Endothelial cell of umbilical vein (primary cell): ENCODE measurements around the gene PGF. TPM values are rescaled to one million over a fixed set of nuclear protein-coding genes. Genes with fewer than 3 reads are reported as not detected.

Experiments
- BruUV-seq: library from RNA; stranded (reverse); fragments of 400-500 nt; replicated peaks from 2 replicates; lab custom pipeline; 2021; lab: Mats Ljungman, UMichigan
- CTCF ChIA-PET: fragments of 300-600, 350-600 bp; sonication (Branson Sonifier 250); formaldehyde crosslinking; loops from one replicate; lab custom pipeline; 2021; ENCODE audit warnings: antibody characterized with exemption, inconsistent platforms; lab: Charles Lee
- POLR2A ChIA-PET: fragments of 300-600, 350-600 bp; sonication (Branson Sonifier 250); formaldehyde crosslinking; loops from one replicate; lab custom pipeline; 2021; ENCODE audit warnings: antibody characterized with exemption, inconsistent platforms; lab: Charles Lee
- DNase-seq: peaks from one replicate; pipeline ENCODE4 v3.0.0-alpha.2; 2011; ENCODE audit warnings: low read depth, low spot score
- FAIRE-seq: peaks from 2 replicates; lab custom pipeline; 2011; peaks lifted over from hg19 to GRCh38; lab: Jason Lieb, UNC
- H2AFZ ChIP-seq: 2 replicates; pipeline ENCODE4 v1.6.0; 2012; ENCODE audit warnings: low read depth, low read length, control low read depth, inconsistent platforms
- H3K27ac ChIP-seq: 2 replicates; pipeline ENCODE4 v1.5.1; 2011; ENCODE audit warnings: low read depth, mild to moderate bottlenecking, control low read depth, low read length, moderate library complexity; ENCODE audit not compliant: insufficient read depth
- H3K27me3 ChIP-seq, 2 experiments: 2 replicates each; pipeline versions ENCODE4 v1.6.0 to v1.6.1; 2011; ENCODE audit warnings: low read length in 2 of 2, mixed read lengths in 1 of 2; ENCODE audit not compliant: control insufficient read depth in 2 of 2, insufficient read depth in 2 of 2
- H3K36me3 ChIP-seq, 2 experiments: 2 replicates in 1 of 2; 3 replicates in 1 of 2; pipeline ENCODE4 v1.5.1; 2011; ENCODE audit warnings: low read length in 2 of 2, mild to moderate bottlenecking in 1 of 2, moderate library complexity in 1 of 2; ENCODE audit not compliant: control insufficient read depth in 2 of 2, insufficient read depth in 2 of 2; ENCODE audit errors: extremely low read depth in 1 of 2
- H3K4me1 ChIP-seq: 3 replicates; pipeline ENCODE4 v1.5.1; 2011; ENCODE audit warnings: mild to moderate bottlenecking, low read length; ENCODE audit not compliant: control insufficient read depth, insufficient read depth; ENCODE audit errors: extremely low read depth
- H3K4me2 ChIP-seq: 2 replicates; pipeline ENCODE4 v1.6.1; 2011; ENCODE audit warnings: low read length, control low read depth, mixed read lengths; ENCODE audit not compliant: insufficient read depth
- H3K4me3 ChIP-seq, 3 experiments: fragments of 200-600 bp in 1 of 3; sonication (generic), shearing (Covaris generic) in 1 of 3; replicated peaks in 1 of 3; 2 replicates each; pipeline ENCODE4 v1.5.1; 2011 to 2016; ENCODE audit warnings: control low read depth in 3 of 3, low read length in 3 of 3, mild to moderate bottlenecking in 2 of 3, inconsistent platforms in 1 of 3, low read depth in 1 of 3, moderate library complexity in 1 of 3; ENCODE audit not compliant: insufficient read depth in 1 of 3
- H3K79me2 ChIP-seq: 2 replicates; pipeline ENCODE4 v1.6.0; 2012; ENCODE audit warnings: low read length, inconsistent platforms; ENCODE audit not compliant: control insufficient read depth, insufficient read depth
- H3K9ac ChIP-seq: replicated peaks from 2 replicates; pipeline ENCODE3; 2011; ENCODE audit warnings: low read length, control low read depth; ENCODE audit not compliant: insufficient read depth; ENCODE audit errors: extremely low read depth
- H3K9me1 ChIP-seq: replicated peaks from 3 replicates; pipeline ENCODE4 v1.6.0; 2011; ENCODE audit warnings: mild to moderate bottlenecking, low read length; ENCODE audit not compliant: control insufficient read depth, insufficient read depth; ENCODE audit errors: extremely low read depth
- H3K9me3 ChIP-seq: replicated peaks from 2 replicates; pipeline ENCODE4 v1.5.1; 2012; ENCODE audit warnings: low read length, inconsistent platforms; ENCODE audit not compliant: control insufficient read depth, insufficient read depth
- H4K20me1 ChIP-seq: replicated peaks from 2 replicates; pipeline ENCODE3; 2011; ENCODE audit warnings: mild to moderate bottlenecking, low read length; ENCODE audit not compliant: control insufficient read depth, insufficient read depth; ENCODE audit errors: extremely low read depth
- EZH2 ChIP-seq: IDR thresholded peaks from 2 replicates; pipeline ENCODE4 v1.6.1; 2012; ENCODE audit warnings: borderline replicate concordance, low read depth, mild to moderate bottlenecking, moderate library complexity, low read length, inconsistent platforms; ENCODE audit not compliant: severe bottlenecking
- FOS ChIP-seq: IDR thresholded peaks from 2 replicates; pipeline ENCODE4 v1.6.1; 2011; ENCODE audit warnings: mild to moderate bottlenecking, low read length, moderate library complexity, borderline replicate concordance; ENCODE audit not compliant: insufficient read depth
- GATA2 ChIP-seq: IDR thresholded peaks from 2 replicates; pipeline ENCODE4 v1.7.0; 2011; ENCODE audit warnings: low read depth, mild to moderate bottlenecking, moderate library complexity, mixed read lengths, low read length; ENCODE audit not compliant: insufficient read length, insufficient read depth
- JUN ChIP-seq: IDR thresholded peaks from 2 replicates; pipeline ENCODE4 v1.6.1; 2011; ENCODE audit warnings: borderline replicate concordance, low read depth; ENCODE audit not compliant: insufficient read length, insufficient read depth
- MYC ChIP-seq: IDR thresholded peaks from one replicate; pipeline ENCODE4 v1.6.1; 2011; ENCODE audit warnings: mild to moderate bottlenecking, low read depth, low read length
- POLR2A ChIP-seq: IDR thresholded peaks from 2 replicates; pipeline ENCODE4 v1.6.1; 2012; ENCODE audit warnings: low read depth, mild to moderate bottlenecking, control low read depth, low read length
- POLR2AphosphoS5 ChIP-seq: IDR thresholded peaks from 2 replicates; pipeline ENCODE4 v1.6.1; 2012; ENCODE audit warnings: low read depth, mild to moderate bottlenecking, control low read depth, low read length, moderate library complexity; ENCODE audit not compliant: insufficient read depth
- dilution Hi-C: fragments of 300-500 bp; cut with MboI; formaldehyde crosslinking; loops from one replicate; pipeline ENCODE4 v1.15.0; 2019; ENCODE audit warnings: low sequenced_read_pairs; ENCODE audit not compliant: extremely low pct_ligation_motif_present
- intact Hi-C: fragments of 100-400 bp; cut with micrococcal nuclease; formaldehyde crosslinking; loops from one replicate; pipeline ENCODE4 v1.10.0; 2022
- polyA plus RNA-seq, 4 experiments: library from polyadenylated mRNA; depleted of rRNA in 3 of 4; stranded (reverse) in 3 of 4; unstranded in 1 of 4; fragments of >200 nt; gene quantifications; 2 replicates each; pipeline versions ENCODE4 v1.2.1 to v1.2.3, GENCODE V29; 2011 to 2012; ENCODE audit warnings: missing spikeins in 1 of 4
- total RNA-seq: library from RNA; stranded (reverse); gene quantifications from 2 replicates; pipeline ENCODE4 v1.2.3, GENCODE V29; 2021
- TF ChIP-seq, protein P1 (sequence below), 2 donors: IDR thresholded peaks; 1 replicate in 1 of 2; 2 replicates in 1 of 2; pipeline ENCODE4 v1.5.1; 2011; ENCODE audit warnings: low read length in 2 of 2, mild to moderate bottlenecking in 2 of 2, moderate library complexity in 2 of 2, control low read depth in 1 of 2, inconsistent platforms in 1 of 2, low read depth in 1 of 2; ENCODE audit not compliant: insufficient read depth in 1 of 2; ENCODE audit errors: extremely low read depth in 1 of 2
- TF ChIP-seq, protein P2 (sequence below): IDR thresholded peaks from 2 replicates; pipeline ENCODE4 v1.6.1; 2011; ENCODE audit not compliant: insufficient read depth, insufficient read length

PGF gene
- total and polyA plus RNA-seq, 2 donors (not counting 3 experiments of a cell fraction or from before 2014, with no cell fraction given) = 89.0 to 206 TPM

DNA sequence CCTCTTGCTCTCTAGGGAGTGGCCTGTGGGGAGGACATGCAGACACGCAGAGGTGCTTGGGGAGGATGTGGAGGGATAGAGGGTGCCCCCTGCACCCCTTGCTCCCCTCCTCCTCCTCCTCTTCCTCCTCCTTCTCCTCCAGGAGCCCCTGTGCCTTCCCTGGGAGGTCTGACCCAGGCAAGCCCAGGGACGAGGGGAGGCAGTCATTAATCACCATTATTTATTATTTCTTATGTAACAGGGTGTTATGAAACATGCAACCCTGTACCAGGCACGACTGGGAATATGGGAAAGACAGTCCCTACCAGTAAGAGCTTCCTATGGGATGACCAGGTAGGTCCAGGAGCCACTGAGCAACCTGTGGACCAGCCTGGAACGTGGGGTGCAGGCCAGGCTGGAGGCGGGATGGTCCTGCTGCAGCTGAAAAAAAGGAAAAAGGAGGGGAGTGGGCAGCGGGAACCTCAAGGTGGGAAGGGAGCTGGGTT, 22.5 kb upstream of the PGF start:
- H3K79me2 ChIP-seq = no peaks in the 10 kb centered on the region
- H3K9me1 ChIP-seq = no peaks in the 10 kb centered on the region
- DNase-seq (no peak), FAIRE-seq (no peak)
- dilution Hi-C loops = no loop called here
- H4K20me1 ChIP-seq = no peaks in the 10 kb centered on the region
- intact Hi-C loops = no loop called here
- H2AFZ ChIP-seq = no peak overlapping the region
- H3K9ac ChIP-seq = no peak overlapping the region
- CTCF ChIA-PET = interaction anchor here (1.0 to 3.4 kb wide), 2 partner anchors 8 to 23 kb away, joined by 3 to 20 read pairs; partner anchors contain the start of gene PGF
- no peak overlapping the region for H3K27ac ChIP-seq
- peaks cover 53% of the 10 kb centered on the region for H3K4me1 ChIP-seq
- no peaks in the 10 kb centered on the region for H3K9me3 ChIP-seq
- H3K4me3 ChIP-seq = no peak overlapping the region
- no peak overlapping the region for H3K4me2 ChIP-seq
- POLR2A ChIA-PET = no interaction called here
- no peaks in the 10 kb centered on the region for H3K36me3 ChIP-seq
- TF ChIP-seq POLR2AphosphoS5 = no peak
- TF ChIP-seq, protein P1, sequence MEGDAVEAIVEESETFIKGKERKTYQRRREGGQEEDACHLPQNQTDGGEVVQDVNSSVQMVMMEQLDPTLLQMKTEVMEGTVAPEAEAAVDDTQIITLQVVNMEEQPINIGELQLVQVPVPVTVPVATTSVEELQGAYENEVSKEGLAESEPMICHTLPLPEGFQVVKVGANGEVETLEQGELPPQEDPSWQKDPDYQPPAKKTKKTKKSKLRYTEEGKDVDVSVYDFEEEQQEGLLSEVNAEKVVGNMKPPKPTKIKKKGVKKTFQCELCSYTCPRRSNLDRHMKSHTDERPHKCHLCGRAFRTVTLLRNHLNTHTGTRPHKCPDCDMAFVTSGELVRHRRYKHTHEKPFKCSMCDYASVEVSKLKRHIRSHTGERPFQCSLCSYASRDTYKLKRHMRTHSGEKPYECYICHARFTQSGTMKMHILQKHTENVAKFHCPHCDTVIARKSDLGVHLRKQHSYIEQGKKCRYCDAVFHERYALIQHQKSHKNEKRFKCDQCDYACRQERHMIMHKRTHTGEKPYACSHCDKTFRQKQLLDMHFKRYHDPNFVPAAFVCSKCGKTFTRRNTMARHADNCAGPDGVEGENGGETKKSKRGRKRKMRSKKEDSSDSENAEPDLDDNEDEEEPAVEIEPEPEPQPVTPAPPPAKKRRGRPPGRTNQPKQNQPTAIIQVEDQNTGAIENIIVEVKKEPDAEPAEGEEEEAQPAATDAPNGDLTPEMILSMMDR (IDR thresholded peaks at IDR 0.05; ENCODE audit: extremely low read depth in 1 of 2, insufficient read depth in 1 of 2, low read depth in 1 of 2, low read length in 2 of 2) = no peak
- no TSS peak for BruUV-seq
- H3K27me3 ChIP-seq = no peaks in the 10 kb centered on the region

DNA sequence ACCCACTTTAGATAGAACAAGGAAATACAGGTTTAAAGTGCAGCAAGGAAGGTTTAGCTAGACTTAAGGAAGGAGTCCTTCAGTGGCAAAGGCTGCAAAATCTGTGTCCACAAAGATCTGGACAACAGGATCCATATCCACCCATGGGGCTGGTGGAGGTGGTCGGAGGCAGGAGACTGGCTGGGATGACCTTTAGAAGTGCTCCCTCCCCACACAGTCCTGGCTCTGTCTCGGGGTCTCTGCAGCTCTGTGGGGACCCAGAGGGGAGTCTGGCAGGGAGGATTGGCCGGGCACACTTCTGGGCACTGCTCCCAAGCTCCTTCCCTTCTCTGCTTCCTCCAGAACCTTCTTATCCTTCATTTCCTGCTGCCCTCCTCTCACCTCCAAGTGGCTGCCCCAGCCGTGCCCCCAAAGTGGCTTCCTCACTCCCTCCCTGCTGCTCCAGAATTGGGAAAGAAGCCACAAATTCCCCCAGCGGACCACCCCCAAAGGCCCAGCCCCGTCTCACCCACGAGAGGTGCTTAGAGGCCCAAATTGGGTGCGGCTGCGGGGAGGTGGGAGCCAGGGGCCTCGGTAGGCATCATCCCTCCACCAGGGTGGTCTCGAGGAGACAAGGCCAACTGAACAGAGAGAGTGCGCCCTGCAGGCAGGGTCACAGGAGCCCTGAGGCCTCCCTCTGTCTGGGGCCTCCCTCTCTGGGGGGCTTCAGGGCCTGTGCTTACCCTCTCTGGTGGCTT, 21.9 kb upstream of the PGF start:
- Histone ChIP-seq H3K27me3 (no peaks in the 10 kb centered on the region), H3K27ac (no peak overlapping the region), H2AFZ (no peak overlapping the region), H3K4me3 (no peak overlapping the region), H3K9me1 (no peaks in the 10 kb centered on the region), H3K4me2 (no peak overlapping the region), H3K36me3 (no peaks in the 10 kb centered on the region), H3K4me1 (peaks cover 51% of the 10 kb centered on the region), H3K79me2 (no peaks in the 10 kb centered on the region), H3K9me3 (no peaks in the 10 kb centered on the region), H3K9ac (no peak overlapping the region), H4K20me1 (no peaks in the 10 kb centered on the region)
- DNase-seq (no peak), FAIRE-seq (no peak)
- ChIA-PET POLR2A (no interaction called here), CTCF (interaction anchor here (1.0 kb wide), 1 partner anchor 22 kb away, joined by 3 read pairs; the partner anchor contains the start of gene PGF)
- no TSS peak for BruUV-seq
- intact Hi-C loops = no loop called here
- dilution Hi-C loops = no loop called here
- TF ChIP-seq, protein P2, sequence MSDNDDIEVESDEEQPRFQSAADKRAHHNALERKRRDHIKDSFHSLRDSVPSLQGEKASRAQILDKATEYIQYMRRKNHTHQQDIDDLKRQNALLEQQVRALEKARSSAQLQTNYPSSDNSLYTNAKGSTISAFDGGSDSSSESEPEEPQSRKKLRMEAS = no peak
- no peak for TF ChIP-seq MYC
- no peak for TF ChIP-seq JUN
- TF ChIP-seq, protein P1 (IDR thresholded peaks at IDR 0.05; ENCODE audit: extremely low read depth in 1 of 2, insufficient read depth in 1 of 2, low read depth in 1 of 2, low read length in 2 of 2) = no peak
- no peak for TF ChIP-seq EZH2
- TF ChIP-seq FOS = no peak
- no peak for TF ChIP-seq GATA2
- no peak for TF ChIP-seq POLR2A
- TF ChIP-seq POLR2AphosphoS5 = no peak
